C1 segment of cervical spinal cord (tissue), 14 donors: ENCODE data around the gene PRM2.
"Not testable (repeated sequence)": the region's sequence is repeated elsewhere in the genome, so short reads cannot be mapped to it uniquely, and the experiment has no call there.

Source experiments
- DNase-seq, 14 donors: peaks; one replicate each; lab custom pipeline; 2025; lab: John Stamatoyannopoulos, UW

The PRM2 gene

DNA sequence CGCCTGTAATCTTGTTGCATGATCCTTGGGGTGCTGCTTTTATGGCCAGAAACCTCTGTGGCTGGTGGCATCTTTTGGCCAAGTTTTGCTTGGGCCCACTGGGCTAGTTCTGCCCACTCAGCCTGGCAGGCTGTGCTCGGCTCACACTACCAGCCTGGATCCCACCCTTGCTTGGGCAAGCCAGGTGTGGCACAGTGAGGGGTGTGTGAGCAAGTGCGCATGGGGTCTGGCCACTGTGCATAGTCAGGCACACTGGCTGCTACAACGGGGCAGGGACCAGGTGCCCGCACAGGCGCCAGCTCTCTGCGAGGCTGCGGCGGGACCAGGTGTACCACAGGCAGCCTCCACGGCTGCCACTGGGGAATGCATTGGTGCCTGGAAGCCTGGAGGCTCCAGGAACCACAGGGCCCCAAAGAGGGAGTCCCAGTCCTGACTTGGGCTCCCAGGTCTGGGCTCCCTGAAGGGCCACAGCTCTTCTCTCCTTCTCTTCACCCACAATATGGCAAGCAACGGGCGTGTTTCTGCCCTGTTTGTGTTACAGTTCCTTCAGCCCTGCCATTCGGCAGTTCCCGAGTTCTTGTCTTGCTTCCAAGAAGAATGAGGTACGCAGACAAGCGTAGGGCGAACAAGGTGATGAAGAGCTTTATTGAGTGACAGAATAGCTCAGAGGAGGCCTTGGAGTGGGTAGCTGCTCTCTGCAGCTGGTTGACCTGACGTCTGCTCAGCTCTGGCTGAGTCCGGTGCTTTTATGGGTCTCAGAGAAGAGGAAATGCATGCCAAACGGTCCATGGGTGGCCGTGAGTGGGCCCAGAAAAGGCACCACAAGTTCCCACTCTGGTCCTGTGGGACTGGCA lies 31.6 kb upstream of the PRM2 start:
- no peak for DNase-seq

DNA sequence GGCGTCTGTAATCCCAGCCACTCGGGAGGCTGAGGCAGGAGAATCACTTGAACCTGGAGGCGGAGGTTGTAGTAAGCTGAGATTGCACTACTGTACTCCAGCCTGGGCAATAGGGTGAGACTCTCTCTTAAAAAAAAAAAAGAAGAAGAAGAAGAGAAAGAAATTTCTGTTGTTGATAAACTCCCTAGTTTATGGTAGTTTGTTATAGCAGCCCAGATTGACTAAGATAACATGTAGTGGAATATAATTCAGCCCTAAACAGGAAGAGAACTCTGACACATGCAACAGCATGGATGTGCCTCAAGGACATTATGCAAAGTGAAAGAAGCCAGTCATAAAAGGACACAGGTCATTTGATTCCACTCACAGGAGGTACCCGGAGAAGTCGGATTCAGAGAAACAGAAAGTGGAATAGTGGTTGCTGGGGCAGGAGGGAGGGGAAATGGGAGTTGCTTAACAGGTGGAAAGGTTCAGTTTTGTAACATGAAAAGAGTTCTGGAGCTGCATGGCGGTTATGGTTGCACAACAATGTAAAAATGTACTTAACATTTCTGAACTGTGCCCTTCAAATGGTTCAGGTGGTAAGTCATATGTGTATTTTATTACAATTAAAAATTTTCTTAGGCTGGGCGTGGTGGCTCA lies 30.8 kb upstream of the PRM2 start:
- no peak for DNase-seq

DNA sequence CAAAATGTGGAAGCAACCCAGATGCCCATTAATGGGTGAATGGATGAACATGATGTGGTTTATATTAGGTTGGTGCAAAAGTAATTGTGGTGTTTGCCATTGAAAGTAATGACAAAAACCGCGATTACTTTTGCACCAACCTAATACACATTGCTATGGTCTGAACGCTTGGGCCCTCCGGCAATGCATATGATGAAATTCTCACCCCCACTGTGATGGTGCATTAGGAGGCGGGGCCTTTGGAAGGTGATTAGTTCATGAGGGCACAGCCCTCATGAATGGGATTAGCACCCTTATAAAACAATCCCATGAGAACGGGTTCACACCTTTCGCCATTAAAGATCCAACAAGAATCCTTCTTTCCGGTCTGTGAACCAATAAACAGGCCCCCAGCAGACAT lies 30.1 kb upstream of the PRM2 start:
- no peak for DNase-seq

DNA sequence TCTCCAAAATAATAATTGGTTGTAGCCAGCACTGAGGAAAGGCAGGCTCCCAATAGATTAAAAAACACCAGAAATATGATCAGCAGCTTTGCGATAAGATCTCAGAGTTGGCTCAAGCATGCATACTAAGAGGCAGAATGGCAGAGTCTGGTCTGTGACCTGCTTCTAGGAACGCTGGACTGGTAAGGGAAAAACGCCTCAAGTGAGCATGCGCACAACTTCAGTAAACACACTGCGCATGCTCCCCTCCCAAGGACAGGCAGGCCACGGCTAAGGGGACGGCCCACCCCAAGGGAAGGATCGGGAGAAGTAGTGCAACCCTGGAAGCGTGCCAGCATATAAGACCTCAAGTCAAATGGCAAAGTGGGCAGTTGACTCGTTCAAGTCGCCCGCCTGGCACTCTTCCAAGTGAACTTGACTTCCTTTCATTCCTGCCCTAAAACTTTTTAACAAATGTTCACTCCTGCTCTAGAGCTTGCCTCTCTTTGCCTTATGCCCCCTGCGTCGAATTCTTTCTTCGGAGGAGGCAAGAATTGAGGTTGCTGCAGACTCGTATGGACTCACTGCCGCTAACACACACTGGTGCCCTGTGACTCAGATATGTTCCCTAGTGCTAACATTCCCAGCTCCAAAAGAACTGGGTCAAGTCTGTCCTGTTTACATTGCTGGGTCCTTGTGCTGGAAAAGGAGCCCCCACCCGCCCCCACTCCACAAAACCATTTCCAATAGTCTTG lies 27.3 kb upstream of the PRM2 start:
- no peak for DNase-seq

DNA sequence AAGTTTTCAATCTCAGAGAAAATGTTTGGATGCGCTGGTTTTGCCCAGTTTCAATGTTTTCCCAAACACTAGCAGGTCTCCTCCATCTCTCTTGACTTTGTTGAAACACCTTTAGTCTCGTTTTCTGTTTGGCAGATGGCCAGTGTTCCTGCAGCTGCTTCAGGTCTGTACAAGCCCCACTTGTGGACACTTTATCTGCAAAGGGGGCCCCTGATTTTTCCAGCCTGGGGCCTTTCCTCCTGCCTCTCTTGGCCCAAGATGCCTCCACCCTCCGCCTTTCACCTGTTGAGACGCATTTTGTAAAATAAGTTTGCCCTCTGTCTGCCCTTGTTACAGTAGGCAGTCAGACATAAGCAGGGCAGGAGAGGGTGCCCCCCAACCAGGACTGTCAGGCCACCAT lies 26.7 kb upstream of the PRM2 start:
- no peak for DNase-seq

DNA sequence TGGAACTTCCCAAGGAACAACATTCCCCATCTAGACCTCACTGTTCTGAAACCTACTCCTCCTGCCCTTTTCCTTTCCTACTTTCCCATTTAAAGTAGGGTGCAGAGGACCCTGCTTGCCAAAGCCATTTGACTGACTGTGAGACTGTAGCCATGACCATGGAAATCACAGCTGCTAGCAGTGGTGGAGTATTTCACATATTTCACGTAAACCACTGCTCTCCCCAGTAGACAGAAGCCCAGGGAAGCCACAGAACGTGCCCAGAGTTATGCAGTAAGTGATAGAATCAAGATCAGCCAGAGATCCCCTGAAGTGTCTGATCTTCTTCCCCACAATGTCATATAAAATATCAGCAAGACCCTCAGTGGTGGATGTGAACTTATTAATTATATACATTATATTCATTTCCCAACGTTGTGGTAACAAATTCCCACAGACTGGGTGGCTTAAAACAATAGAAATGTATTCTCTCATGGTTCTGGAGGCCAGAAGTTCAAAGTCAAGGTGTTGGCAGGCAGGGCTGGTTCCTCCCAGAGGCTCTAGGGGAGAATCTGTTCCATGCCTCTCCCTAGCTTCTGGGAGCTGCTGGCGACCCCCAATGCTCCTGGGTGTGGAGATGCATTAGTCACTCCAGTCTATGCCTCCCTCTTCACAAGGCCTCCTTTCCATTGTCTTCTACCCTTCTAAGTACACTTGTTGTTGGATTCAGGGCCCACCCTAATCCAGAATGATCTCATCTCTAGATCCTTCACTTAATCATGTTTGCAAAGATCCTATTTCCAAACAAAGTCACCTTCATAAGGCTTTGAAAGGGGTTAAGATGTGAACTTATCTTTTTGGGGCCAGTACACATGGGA lies 25.6 kb upstream of the PRM2 start:
- DNase-seq = no peak

DNA sequence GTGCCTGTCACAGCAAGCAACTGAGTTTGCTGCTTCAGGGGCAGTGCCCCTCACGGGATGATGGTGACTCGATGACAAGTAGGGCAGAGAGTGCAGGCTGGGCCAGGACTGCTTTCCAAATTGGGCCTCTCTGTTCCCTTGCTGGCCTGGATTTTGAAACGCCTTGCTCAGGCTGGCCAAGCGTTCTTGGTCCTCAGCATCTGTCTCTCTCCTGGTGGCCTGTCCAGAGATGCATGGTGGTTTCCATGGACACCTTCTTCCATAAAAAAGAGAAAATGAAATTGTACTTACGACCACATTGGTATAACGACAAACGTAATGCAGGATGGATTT lies 24.2 kb upstream of the PRM2 start:
- DNase-seq = no peak

DNA sequence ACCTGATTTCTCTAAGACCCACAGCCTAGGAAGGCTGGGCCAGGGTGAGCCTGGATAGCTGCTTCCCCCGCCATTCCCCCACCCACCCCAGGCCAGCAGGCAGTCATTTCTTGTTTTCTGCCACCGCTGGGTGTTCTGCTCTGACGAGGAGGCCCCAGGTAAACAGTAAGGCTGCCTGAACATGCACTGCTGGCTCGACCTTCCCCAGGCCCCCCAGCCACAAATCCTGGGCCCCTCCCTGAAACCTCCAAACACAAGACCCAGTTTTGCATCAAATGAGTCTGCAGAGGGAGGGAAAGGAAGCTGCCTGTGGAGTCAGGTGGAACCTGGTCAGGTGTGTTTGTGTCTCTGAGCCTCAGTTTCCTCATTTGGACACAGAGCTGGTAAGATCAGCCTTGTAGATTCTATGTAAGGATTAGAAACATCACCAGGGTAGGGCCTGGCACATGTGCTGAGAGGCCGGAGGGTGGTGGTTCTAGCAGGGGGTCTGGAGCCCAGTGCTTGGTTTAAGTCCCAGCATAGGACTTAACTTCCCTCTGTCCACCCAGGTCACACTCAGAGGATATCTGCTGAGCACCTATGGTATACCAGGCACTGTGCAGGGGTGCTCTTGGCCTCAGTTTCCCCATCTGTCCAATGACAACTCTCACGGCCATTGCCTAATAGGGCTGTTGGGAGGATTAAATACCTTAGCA lies 23.7 kb upstream of the PRM2 start:
- DNase-seq = no peak

DNA sequence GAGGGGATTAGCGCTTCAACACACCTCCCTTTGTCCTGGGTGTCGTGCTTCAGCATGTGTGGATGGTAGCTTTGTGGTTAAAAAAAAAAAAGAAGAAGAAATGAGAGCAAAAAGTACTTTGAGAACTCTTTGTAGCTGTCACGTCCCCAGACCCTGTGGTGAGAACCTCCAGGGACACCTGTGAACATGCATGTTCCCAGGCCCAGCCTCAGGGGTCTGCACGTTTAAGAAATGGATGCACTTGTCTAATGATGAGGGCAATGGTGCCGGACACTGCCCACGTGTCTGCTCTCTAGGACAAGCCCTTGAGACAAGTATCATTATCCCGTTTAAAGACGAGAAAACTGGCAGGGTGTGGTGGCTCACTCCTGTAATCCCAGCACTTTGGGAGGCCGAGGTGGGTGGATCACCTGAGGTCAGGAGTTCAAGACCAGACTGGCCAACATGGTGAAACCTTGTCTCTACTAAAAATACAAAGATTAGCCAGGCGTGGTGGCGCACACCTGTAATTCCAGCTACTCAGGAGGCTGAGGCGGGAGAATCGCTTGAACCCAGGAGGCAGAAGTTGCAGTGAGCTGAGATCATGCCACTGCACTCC lies 22.8 kb upstream of the PRM2 start:
- DNase-seq = not testable (repeated sequence)

DNA sequence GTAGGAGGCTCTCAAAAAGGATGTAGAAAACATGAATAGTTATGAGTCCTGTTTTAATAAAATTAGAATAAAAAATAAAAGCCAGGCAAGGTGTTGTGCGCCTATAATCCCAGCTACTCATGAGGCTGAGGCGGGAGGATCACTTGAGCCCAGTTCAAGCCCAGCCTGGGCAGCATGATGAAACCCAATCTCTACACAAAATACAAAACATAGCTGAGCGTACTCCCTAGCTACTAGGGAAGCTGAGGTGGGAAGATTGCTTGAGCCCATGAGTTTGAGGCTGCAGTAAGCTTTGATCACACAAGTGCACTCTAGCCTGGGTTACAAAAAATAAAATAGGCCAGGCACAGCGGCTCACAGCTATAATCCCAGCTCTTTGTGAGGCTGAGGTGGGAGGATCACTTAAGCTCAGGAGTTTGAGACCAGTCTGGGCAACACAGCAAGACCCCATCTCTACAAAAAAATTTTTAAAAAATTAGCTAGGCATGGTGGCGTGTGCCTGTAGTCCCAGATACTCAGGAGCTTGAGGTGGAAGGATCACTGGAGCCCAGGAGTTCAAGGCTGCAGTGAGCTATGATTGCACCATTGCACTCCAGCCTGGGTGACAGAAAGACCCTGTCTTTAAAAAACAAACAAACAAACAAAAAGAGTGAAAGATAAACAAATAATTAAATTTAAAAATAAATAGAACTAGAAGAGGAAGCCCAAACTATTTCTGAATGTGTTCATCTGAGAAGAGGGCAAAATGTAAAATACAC lies 22.0 kb upstream of the PRM2 start:
- DNase-seq = no peak

DNA sequence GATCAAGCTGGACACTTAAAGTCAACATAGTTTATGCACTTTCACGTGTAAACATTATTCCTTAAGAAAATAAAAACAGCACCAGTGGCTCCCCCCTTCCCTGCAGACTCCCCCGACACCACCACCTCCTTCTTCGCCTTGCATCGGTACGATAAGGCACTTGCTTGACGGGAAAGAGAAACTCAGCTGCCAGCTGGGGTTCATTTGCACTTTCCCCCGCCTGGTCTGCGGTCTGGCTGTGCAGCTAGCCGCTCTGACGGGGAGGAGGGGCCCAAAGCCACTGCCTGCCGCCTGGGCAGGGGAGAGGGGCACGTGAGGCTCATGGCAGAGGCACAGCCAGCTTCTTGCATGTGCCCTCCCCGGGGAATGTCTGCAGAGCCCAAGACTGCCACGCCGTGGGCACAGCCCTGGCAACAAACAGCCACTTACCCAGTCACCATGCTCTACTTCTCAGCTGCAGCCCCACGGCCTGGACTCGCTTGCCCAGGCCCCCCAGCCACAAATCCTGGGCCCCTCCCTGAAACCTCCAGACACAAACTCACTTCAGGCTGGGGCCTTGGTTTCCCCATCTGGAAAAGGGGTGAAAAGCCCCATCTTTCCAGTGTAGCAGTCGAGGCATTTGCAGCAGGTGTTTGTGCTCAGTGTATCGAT lies 21.3 kb upstream of the PRM2 start:
- peak in 13 of 14 donors; percentile 9 to 82 (median 56) for DNase-seq

DNA sequence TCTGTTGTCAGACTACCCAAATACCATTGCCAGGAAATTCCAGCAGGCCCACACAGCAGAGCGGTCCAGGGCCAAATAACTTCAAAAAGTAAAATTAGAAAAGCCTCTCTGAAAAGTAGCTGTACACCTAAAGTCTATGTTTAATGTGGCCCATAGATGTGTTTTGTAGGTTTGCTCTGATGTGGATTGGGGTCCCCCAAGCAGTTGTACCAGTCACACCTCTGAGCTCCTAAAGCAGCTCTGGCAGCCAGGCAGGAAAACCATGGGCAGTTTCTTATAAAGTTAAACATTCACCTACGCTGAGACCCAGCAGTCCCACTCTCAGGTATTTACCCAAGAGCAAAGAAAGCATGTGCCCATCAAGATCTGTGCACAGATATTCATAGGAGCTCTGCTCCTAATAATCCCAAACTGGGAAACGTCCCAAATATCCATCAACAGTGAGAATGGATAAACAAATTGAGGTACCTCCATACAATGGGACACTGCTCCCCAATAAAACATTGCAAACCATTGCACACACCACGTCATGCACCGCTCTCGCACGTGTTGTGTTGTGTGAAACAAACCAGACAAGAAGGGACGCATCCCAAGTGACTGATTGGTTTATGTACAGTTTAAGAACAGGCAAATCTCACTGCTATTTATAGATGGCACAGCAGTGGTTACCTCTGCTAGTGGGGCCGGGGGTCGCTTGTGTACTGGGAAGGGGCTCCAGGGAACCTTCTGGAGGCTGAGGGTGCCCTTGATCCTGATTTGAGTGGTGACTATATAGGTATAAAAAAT lies 20.6 kb upstream of the PRM2 start:
- DNase-seq = no peak

DNA sequence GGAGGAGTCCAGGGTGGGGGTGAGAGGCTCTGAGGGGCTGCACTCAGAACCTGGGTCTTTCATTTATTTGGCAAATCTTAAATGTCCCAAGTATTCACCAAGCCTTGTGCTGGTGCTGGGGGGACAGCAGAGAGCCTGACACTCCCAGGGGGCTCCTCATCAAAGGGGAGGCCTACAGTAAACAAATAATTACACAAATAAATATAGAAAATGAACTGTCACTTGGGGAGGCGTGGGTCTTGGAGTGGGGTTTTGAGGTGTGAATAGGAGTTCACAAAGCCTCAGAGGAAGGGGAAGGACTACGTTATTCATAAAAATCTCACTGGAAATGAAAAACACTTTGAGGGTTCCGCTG lies 20.0 kb upstream of the PRM2 start:
- DNase-seq = no peak

DNA sequence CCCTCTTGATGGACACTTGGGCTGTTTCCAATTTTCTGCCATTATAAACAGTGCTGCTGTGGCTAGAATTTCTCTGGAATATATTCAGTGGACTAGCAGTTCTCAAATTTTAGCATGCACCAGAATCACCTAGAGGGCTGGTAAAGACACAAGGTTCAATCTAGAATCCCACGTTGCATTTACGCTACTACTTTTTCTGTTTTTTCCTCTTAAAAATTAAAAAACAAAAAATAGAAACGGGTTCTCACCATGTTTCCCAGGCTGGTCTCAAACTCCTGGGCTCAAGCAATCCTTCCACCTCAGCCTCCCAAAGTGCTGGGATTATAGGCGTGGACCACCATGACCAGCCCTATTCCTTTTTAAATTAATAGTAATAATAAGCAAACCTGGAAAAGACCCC lies 19.4 kb upstream of the PRM2 start:
- no peak for DNase-seq

DNA sequence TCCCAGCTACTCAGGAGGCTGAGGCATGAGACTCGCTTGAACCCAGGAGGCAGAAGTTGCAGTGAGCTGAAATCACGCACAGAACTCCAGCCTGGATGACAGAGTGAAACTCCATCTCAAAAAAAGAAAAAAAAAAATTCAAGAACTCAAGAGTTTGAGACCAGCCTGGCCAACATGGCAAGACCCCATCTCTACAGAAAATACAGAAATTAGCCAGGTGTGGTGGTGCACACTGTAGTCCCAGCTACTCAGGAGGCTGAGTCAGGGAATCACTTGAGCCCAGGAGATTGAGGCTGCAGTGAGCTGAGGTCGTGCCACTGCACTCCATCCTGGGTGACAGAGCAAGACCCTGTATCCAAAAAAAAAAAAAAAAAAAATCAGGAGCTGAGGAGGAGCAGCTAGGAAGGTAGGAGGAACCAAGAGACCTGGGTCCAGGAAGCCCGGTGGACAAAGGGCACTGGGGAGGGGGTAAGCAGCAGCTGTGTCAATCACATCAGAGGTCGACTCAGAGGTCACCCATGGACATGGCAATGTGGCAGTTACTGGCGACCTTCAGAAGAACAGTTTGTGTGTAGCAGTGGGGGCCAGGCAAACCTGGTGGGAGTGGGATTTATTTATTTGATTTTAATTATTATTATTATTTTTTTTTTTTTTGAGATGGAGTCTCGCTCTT lies 15.9 kb upstream of the PRM2 start:
- no peak for DNase-seq

DNA sequence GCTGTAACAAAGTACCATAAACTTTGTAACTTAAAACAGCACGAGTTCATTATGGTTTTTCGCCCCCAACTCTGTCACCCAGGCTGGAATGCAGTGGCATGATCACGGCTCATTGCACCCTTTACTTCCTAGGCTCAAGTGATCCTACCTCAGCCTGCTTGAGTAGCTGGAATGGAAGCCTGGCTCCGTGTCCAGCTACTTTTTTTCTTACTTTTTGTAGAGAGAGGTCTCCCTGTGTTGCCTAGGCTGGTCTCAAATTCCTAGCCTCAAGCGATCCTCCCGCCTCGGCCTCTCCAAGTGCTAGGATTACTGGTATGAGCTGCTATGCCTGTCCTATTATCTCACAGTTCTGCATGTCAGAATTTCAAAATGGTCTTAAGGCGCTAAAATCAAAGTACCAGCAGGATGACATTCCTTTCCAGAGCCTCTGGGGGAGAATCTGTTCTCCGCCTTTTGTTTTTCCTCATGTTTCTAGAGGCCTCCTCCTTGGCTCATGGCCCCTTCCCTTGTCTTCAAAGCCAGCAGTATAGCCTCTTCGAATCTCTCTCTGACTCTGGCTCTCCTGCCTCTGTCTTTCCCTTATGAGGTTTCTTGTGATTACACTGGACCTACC lies 14.9 kb upstream of the PRM2 start:
- no peak for DNase-seq

DNA sequence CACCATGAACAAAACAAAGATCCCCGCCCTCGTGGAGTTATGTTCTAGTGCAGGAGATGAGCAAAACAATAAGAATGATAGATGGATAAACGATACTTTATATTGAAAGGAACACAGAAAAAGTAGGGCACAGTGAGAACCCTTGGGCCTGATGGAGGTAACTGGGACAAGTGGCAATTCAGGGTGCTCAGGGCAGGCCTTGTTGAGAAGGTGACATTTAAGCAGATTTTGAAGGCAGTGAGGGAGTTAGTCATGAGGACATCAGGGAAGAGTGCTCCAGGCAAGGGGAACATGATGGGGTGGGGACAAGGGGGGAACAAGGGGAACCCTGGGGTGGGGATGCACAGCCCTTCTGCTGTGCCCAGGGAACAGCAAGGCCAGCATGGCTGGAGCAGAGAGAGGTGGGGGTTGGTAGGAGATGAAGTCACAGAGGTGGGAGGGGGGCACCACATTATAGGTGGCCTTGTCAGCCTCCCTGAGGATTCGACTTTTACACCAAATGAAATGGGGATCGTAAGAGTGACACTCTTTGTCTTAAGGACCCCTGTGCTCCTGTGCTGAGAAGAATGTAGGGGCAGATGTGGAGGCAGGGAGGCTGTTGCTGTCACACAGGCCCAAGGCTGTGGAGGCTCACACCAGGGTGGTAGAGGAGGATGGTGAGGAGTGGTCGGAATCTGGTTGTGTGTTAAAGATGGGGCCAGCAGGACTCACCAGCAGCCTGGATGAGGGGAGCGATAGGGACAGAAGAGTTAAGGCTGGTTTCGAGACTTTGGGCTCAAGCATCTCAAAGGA lies 14.0 kb upstream of the PRM2 start:
- no peak for DNase-seq
